Stimulated activated CD8-positive, alpha-beta memory T cell treated with anti-CD3 and anti-CD28 coated beads, Interleukin-12 subunit alpha, Interleukin-12 subunit beta, amount 100 ng/mL, for 4 hours (primary cell): Measurements from ENCODE around the gene SLC6A12.
"Not testable (repeated sequence)": the region's sequence is repeated elsewhere in the genome, so short reads cannot be mapped to it uniquely, and the experiment has no call there.

ENCODE experiments used
- DNase-seq: peaks from one replicate; pipeline ENCODE4 v3.0.0-alpha.2; 2020; ENCODE audit warnings: low read depth

The SLC6A12 gene

DNA sequence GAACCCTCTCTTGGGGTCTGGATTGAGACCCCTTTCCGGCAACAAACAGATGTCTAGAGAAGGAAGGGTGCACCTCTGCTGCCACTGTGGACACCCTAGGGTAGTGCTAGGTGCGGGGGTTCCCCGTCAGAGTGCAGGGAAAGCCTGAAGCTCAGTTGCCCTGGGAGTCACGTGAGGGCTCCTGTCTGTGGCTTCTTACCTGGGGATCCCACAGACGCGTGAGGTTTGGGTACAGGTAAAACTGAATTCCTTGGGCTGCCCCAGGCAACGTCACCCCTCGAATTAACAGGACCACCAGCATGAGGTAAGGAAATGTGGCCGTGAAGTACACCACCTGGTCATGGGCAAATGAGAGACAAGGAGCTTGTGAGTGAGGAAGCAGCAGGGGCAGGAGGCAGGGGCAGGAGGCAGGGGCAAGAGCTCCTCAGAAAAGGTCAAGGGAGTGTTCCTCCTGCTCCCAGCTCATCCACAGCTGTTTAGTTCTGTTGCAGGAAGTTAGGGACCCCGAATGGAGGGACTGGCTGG is 21.0 kb upstream of the SLC6A12 start:
- no peak for DNase-seq

DNA sequence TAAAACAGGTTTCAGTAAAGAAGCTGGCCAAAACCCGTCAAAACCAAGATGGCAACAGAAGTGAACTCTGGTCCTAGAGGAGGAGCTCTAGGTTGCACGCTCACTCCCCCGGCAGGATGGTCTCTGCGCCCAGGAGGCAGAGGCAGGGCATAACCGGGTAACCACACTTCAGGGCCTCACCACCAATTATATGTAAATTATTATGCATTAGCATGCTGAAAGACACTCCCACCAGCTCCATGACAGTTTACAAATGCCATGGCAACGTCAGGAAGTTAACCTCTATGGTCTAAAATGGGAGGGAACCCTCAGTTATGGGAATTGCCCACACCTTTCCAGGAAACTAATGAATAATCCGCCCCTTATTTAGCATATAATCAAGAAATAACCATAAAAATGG is 20.1 kb upstream of the SLC6A12 start:
- no peak for DNase-seq

DNA sequence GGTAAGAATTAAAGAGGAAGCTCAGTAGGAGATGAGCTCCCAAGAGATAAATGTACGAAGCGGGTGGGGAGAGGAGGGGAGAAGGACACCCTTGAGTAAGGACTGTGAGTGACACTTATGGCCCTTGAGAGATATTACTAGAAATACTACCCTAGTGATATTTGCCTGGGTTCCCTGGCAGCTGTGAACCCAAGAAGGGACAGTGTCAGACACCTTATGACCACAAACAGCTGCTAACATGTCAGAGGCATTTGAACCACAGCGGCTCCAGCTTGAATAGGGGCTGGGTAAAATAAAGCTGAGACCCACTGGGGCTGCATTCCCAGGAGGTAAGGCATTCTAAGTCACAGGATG is 19.6 kb upstream of the SLC6A12 start:
- no peak for DNase-seq

DNA sequence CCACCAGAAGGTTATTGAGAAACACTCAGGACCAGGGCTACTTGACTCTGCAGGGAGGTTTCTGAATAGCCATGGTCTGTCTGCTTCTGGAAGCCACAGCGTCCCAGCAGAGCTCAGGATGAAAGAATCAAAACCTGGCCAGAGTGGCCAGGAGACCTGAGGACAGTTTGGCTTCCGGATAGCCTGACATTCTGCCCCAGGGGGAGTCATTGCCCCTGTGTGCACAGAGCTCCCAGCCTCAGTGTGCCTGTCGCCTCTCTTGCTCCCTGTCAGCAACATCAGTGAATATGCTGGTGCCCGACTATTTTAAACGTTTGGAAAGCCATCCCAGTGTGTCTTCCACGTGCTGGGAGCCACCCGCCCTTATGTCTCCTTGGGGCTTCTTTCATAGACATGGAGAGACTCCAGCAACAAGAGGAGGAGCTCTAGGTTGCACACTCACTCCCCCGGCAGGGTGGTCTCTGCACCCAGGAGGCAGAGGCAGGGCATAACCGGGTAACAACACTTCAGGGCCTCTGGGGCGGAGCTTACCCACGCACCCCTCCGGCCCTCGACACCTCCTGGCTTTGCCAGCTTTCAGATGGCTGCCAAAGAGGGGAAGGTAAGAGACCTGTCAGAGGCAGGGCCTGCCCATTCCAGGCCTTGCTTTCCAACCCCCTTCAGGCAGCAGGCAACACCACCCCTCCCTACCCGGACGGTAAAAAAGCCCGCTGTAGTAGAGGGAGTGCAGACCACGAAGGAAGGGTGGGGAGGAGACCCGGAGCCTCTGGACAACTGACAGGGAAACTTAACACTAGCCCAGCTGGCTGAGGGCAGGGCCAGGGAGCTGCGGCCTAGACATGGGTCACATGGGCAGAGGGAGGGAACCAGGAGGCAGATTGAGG is 19.0 kb upstream of the SLC6A12 start:
- DNase-seq: no peak

DNA sequence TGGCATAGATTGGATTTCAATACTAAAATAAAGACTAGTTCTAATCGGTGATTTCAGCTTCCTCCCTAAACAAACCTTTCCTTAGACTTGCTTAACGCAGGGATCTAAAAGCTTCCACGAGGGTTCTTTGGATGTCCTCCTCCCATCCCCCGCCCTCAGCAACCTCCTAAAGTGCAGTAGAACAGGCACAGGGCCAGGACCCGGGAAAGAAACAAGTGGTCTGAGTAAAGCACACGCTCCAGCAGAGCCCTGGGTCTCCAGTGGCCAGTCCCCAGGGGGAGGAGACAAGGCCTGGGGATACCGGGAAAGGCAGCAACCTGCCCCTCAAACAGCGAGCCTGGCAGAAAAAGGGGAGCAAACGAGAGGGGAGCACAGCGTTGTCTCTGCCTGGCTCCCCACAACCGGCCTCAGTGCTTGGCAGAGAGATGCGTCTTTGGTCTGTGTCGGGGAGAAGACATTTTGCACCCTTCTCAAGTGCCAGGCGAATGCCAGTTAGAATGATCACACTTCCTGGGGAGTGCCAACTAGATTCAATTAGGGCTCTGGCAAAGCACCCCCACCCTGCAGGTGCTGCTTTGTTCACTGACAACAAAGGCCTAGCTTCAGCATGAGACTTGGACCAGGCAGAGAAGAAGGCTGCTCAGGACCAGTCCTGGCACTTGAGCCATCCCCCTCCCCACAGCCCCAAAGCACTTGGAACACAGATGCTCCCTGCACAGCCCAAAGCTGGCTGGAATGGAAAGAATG is 17.1 kb upstream of the SLC6A12 start:
- no peak for DNase-seq

DNA sequence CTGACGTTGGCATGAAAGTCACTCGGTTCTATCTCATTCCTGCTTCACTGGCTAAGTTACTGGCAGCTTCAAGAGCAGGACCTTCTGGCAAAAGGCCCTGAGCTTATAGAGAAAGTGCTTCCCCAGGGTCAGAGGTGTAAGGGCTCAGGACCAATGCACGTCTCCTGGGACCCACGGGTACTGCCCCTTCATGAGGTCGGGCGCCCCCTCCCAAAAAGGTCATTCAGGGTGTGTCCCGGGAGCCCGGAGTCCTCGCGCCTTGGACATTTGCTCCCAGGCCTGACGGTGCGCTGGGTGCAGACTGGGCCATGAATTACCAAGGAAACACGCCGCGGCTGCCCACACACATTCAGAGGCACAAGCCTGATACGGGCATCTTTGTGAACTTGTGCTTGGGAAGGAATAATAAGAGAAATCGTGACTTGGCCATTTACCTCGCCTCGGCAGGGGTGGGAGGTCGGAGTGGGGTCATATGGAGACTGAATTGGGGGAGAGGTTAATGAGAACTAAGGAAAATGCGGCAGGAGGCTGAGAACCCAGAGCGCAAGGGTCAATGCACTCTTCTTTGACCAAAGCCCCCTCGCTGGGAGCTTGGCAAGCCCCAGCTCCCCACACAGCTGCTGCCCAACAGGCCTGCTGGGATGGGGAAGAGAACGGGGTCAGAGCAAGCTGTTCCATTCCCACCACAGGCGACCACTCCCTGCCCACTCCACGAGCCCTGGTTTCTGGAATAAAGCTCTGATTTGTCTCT is 15.7 kb upstream of the SLC6A12 start:
- no peak for DNase-seq

DNA sequence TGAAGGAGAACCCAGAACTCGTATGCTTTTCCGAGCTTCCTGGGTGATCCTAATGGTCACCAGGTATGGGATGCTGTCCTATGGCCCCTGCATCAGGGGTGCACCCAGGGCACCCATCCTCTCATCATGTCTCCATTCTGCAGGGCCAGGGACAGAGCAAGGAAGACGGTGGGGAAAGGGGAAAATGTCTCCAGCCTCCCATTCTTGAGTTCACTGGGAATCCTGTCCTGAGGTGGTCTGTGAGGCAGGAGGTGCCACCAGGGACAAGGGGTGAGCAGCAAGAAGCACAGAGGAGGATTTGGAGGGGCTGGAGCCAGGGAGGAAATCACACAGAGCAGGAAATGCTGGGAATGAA is 14.9 kb upstream of the SLC6A12 start:
- DNase-seq: no peak

DNA sequence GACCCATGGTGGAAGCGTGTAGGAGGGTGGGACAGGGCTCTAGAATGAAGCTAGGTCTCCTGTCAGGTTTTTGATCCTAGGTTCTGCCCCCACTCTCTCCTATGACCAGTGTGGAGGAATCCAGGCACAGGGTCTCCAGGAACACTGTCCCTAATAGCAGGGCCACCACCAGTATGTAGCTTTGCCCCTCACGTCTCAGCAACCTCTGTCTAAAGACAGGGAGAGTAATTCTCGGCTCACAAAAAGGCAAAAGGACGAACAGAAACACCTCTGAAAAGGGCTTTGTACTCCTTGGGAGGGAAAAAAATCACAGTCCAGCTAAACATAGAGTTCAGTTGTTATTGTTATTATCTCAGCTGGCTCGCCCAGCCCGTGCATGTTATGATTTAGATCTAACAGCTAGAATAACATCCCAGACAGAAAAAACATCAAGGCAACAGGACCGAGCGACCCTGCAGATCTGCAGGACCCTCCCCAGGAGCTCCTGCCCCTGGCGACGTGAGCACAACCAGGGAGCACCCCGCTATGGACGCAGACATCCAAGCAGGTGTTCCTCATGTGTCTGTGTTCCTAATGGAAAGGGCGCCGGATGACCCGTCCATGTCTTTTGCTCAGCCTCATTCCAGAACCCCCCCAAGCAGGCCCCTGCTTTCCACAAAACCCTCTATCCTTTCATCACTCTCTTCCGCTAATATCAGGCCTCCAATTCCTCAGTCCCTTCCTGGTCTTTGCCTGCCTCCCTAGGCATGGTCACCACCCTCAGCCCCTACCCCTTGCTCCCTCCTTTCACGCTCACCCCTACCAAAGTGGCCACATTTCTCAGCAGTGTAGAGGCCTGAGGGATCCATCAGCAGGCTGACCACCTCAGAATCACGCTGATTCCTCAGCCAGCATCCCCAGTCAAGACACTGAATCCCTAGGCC is 14.2 kb upstream of the SLC6A12 start:
- DNase-seq: no peak

DNA sequence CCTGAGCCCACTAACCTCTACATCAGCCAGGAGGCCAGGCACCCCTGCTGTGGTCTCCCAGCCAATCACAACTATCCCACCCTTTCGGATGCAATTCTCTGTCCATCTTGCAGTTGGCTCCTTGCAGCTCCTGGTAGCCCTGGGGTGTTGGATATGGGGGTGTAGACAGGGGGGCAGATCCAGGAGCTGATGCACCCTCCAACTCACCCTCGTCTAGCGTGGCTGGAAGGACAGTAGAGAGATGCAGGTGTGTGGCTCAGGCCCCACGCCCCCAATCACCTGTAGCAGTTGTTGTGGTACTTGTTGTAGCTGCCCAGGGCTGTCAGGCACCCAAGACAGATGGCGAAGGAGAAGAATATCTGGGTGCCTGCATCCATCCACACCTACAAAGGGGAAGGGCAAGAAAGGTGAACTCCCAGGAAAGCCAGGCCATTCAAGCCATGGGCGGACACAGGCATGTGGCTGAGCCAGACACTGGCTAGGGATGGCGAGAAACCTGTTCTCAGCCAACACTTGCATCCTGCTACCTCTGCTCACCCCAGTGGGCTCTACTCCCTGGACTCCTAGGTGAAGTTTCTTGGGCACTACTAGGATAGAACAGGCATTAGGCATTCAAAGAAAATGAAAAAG is 13.4 kb upstream of the SLC6A12 start:
- DNase-seq: no peak

DNA sequence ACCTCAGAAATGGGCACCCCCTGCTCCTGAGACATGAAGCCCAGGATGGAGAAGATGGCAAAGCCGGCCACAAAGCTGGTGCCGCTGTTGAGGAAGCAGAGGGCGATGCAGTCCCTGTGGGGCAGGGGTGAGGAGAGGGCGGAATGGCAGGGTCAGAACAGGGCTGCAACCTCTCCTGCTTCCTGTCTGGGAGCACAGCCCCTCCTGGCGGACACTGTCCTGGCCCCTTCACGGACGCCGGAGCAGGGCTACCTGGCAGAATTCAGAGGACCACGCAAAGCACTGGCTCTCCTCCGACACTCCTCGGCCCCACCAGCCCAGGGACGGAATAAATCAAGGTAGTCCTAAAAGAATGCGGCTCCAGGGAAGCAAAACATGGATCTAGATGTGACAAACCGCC is 12.4 kb upstream of the SLC6A12 start:
- no peak for DNase-seq

DNA sequence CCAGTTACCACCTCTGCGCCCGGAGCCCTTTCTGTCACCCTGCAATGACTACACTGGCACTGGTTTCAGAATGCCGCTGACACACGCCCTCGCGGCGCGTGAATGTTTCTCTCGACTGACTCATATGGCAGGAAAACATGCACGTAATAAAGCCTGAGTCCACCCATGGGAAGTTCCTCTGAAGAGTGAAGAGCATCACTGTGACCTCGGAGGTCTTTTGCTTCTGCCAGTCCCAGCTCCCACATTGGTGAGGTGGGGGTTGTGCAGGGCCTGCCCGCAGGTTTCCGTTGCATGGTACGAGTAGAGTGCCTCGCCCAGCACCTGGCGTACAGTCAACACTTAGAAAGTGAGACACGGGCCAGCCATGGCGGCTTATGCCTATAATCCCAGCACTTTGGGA is 11.1 kb upstream of the SLC6A12 start:
- no peak for DNase-seq

DNA sequence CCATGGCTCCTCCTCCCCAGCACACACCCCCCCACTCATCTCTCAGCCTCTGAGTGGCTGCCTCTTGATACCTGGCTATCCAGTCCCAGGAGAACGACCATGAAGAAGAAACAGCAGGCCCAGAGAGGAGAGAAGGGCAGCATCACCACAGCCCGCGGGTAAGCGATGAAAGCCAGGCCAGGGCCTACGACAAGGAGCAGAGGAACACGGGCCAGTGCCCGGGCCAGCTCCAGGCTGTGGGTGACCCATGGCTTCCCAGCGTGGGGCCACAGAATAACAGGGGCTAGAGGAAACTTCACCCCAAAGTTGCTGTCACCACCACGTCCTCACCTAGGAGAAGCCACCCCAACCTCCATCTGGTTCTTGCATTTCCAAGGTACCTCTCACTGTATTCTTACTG is 10.4 kb upstream of the SLC6A12 start:
- no peak for DNase-seq

DNA sequence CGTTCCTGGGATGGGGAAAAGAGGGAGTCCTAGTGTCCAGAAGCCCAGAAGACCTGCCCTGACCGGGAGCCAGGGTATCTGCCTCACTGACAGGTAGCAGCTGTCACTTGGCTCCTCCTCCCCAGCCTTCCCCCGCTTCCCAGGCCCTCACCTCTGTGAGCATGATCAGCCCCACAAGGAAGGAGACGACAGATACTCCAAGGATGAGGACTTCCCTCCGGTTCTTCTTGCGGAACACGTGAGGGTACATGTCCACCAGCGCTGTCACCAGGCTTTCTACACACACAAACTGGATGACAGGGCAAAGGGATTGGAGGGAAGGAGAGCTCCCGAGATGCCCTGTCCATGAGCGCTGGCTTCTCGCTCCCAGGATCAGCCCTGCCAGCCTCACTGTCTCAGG is 9.9 kb upstream of the SLC6A12 start:
- DNase-seq: no peak

DNA sequence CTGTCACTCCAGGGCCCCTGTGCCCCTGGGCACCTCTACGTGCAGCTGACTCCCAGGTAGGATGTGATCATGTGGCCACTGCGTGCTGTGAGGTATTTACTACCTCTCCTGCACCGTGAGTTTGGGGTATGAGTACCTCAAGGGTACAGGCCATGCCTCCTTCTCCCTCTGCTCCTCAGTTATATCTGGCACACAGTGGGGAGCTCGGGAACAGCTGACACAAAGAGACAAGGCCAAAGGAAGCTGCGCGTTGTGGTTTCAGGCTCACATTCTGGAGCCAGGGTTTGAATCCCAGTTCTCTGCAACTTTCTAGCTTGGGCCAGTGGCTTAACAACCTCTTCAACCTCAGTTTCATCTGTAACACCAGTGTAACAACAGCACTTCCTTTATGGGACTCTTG is 7.8 kb upstream of the SLC6A12 start:
- no peak for DNase-seq

DNA sequence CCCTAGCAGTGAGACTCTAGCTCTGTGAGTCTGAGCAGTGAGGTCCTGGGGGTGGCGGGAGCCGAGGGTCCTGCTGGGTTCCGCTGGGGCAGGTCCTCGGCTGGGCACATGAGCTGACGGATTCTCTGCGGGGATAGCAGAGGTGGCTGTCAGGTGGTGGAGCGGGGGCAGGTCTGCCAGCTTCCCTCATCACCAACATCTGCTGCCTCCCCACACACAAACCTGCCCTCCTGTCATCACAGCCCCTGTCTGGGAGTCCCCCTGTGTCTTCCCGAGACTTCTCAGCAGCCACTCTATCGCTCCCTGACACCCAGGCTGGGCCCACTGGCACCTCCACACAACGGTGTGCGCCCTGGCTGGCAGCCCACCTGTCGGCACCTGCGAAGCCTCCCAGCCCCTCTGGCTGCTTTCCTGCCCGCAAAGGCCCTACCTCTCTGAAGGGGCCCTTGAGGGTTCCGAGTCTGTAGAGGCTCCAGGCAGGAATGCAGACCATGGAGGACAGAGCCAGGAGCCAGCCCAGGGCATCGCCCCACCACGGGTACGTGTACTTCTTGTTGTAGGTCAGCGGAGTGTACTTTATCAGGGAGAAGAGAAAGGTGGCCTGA is 7.1 kb upstream of the SLC6A12 start:
- no peak for DNase-seq

DNA sequence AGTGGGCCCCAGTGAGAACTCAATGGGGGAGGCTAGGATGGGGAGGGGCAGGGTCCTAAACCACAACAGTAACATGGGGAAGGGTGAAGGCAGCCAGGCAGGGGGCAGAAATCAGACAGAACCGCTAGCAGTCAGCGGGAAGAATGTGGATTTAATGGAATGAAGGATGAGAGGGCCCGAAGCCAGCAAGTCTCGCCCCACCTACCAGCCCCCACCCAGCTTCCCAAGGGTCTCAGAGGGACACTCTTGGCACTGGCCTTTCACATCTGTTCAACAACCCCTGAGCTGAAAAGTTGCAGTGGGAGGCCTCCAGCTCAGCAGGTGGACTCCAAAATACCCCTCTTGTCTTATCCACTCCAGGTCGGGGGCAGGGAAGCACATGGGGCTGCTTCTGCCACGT is 6.5 kb upstream of the SLC6A12 start:
- no peak for DNase-seq

DNA sequence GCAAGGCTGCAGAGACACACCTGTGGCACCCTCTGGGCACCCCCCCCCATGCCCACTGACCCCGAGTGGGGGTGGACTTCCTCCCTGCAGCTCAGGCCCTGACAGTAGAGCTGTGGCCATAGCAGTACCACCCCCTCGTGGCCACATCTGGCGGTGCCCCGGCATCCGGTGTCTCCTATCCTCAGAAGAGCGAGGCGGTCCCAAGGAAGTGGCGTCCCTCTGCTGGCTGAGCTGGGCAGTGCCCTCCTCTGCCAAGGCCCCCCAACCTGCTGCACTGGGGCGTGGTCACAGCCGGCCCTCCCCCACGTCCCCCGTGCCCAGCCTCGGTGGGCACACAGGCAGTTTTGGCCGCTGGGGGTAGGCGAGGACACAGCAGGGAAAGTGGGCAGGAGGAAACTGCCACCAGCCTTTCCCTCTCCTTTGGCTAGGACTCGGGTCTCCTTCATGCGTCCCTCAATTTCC is 6.0 kb upstream of the SLC6A12 start:
- no peak for DNase-seq

DNA sequence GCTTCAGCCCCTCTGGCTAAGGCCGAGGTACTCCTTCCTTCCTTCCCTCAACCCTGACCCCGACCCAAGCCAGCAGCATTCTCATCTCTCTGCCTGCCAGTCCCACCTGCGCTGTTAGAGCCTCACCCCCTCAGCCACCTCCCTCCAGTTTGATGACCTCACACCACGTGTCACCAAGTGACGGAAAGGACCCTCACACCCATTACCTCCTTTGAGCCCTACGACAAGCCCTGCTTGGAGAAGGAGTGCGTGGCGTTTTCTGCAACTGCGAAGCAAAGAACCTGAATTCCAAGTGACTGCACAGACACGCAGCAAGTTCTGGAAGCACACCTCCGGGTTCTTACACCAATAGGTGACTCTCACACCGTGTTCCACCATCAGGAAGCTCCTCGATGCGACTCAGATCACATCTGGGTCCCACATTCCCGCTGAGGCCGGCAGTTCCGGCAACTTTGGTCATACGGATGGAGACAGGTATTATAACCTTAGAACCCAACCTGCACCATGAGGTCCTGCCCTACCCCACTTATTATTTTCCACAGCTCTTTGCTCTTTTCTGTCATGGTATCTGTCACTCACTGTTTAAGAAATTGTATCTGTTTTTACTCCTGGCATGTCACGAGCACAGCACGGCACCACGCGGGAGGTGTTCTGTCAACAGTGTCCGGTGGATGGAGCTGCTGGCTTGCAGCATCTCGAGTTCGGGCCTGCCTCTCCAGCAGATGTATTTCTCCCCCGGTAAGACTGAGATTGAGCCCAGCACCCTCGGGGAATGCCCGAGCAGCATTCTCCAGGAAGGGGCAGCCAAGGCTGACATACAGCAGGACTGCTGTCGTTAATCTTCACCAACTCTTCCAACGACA is 5.0 kb upstream of the SLC6A12 start:
- no peak for DNase-seq

DNA sequence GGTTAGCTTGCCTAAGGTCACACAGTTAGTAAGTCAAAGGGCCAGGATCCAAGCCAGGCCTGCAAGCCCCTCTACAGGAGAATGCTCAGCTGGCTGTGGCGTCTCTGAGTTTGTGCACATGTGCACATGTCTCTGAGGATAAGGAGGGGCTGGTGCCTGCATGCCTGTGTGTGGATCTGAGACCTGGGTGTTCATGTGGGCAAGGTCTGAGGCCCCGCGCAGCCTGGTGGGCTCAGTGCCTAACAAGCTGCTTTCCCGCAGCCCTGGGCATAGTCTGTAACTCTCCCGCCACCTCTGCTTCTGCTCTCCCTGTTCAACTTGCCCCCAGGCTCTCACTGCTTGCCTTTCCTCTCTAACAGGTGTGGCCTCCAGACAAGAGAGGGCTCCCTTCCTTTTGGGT is 4.3 kb upstream of the SLC6A12 start:
- DNase-seq: no peak

DNA sequence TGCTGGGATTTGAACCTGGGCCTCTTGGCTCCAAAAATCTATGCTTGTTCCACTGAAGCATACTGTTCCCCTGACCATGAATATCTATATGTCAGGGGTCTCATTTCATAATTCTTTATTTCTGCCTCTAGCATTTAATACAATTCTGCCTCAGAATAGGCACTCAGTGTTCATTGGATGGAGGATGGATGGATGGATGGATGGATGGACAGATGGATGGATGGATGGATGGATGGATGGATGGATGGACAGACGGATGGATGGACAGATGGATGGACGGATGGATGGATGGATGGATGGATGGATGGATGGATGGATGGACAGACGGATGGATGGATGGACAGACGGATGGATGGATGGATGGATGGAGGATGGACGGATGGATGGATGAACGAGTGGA is 3.1 kb upstream of the SLC6A12 start:
- DNase-seq: not testable (repeated sequence)
